ENCODE measurements around the gene AQP12A. TPM values are rescaled to one million over a fixed set of nuclear protein-coding genes. Genes with fewer than 3 reads are reported as not detected.

AQP12A gene
- total RNA-seq, 1 donor: not detected

DNA sequence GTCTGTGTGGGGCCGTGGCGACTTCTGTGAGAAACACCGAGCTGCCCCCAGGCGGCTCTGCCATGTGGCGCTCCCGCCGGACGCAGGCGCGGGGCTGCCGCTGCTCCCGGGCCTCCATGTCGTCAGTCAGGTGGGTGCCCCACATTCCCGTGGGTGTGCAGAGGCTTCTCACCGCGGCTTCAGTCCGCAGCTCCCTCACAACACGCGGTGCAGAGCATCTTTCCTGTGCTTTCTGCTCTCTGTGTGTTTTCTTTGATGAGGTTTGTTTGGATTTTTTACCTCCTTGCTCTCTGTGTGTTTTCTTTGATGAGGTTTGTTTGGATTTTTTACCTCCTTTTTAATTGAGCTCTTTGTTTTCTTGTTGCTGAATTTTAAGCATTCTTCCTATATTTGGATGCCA is 13.0 kb downstream of the AQP12A start:
- no peak overlapping the region for H3K4me3 ChIP-seq (ENCODE audit: low read depth, low read length)
- DNase-seq (ENCODE audit: low read depth): no peak
- TF ChIP-seq, protein P1, sequence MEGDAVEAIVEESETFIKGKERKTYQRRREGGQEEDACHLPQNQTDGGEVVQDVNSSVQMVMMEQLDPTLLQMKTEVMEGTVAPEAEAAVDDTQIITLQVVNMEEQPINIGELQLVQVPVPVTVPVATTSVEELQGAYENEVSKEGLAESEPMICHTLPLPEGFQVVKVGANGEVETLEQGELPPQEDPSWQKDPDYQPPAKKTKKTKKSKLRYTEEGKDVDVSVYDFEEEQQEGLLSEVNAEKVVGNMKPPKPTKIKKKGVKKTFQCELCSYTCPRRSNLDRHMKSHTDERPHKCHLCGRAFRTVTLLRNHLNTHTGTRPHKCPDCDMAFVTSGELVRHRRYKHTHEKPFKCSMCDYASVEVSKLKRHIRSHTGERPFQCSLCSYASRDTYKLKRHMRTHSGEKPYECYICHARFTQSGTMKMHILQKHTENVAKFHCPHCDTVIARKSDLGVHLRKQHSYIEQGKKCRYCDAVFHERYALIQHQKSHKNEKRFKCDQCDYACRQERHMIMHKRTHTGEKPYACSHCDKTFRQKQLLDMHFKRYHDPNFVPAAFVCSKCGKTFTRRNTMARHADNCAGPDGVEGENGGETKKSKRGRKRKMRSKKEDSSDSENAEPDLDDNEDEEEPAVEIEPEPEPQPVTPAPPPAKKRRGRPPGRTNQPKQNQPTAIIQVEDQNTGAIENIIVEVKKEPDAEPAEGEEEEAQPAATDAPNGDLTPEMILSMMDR (IDR thresholded peaks at IDR 0.05; ENCODE audit: insufficient read depth, low read length): no peak

DNA sequence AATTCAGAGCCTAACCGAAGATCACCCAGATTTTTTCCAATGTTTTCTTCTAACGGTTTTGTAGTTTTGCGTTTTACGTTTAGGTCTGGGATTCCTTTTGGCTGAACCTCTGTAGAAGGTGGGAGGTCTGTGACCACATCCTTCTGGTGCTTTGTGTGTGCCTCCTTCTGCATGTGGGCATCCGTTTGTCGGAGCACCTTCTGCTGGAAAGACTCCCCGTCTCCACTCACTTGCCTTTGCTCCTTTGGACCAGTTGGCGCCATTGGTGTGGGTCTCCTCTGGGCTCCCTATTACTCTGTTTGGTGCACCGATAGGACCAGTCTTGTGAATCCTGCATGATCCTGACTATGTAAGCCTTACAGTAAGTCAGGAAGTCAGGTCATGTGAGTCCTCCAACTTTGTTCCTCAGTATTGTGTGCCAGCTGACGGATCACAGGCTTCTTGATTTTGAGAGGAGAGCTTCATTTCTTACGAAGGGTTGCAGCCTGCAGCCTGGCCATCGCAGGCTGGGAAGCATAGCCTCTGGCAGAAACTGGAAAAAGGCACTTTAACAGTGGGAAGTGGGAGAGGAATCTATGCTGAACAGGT is 13.6 kb downstream of the AQP12A start:
- TF ChIP-seq, protein P1 (IDR thresholded peaks at IDR 0.05; ENCODE audit: insufficient read depth, low read length): no peak
- no peak overlapping the region for H3K4me3 ChIP-seq (ENCODE audit: low read depth, low read length)
- no peak for DNase-seq (ENCODE audit: low read depth)

DNA sequence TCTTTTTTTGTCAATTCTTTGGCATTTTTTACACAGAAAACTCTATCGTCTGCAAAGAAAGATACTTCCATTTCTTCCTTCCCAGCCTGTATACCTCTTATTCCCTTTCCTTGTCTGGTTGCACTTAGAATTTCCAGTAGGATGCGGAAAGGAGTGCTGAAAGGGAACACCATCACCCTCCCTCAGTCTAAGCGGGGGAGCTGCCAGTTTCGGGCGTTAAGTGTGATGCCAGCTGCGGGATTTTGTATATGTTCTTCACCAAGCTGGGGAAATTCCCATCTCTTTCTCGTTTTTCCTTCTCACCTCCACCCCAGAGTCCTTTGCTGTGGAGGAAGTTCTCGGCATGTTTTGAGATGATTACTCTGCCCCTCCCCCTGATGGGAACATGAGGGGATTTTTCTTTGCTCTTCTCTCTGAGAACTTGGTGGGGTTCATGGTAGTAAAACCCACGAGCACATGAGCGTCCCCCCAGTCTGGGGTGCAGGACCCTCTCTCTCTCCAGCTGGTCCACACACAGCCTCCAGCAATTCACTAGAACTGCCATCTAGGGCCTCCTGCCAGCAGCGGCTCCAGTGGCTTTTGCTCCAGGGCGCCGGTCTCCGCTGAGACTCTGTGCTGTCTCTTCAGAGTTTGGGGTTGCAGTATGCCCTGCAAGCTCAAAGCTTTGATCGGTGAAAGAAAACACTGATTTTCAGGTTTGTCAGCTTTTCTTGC is 15.5 kb downstream of the AQP12A start:
- H3K4me3 ChIP-seq (ENCODE audit: low read depth, low read length): no peak overlapping the region
- DNase-seq (ENCODE audit: low read depth): no peak
- TF ChIP-seq, protein P1 (IDR thresholded peaks at IDR 0.05; ENCODE audit: insufficient read depth, low read length): no peak

DNA sequence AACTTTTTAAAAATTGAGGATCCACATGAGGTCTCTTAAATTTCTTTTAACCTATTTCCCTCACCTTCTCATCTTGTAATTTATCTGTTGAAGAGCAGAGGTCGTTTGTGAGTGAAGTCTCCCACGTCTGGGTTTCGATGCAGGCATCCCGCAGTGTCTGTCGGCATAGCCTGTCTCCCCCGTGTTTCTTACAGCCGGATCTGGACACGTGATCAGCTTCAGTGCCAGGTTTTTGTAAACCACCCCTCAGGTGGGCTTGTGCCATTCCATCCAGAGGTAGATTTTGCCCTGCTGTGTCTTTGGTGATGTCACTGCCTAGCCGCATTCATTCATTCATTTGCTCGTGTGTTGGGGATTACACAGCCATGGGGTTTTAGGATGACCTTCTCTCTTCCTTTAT is 16.2 kb downstream of the AQP12A start:
- no peak overlapping the region for H3K4me3 ChIP-seq (ENCODE audit: low read depth, low read length)
- no peak for DNase-seq (ENCODE audit: low read depth)
- TF ChIP-seq, protein P1 (IDR thresholded peaks at IDR 0.05; ENCODE audit: insufficient read depth, low read length): no peak

DNA sequence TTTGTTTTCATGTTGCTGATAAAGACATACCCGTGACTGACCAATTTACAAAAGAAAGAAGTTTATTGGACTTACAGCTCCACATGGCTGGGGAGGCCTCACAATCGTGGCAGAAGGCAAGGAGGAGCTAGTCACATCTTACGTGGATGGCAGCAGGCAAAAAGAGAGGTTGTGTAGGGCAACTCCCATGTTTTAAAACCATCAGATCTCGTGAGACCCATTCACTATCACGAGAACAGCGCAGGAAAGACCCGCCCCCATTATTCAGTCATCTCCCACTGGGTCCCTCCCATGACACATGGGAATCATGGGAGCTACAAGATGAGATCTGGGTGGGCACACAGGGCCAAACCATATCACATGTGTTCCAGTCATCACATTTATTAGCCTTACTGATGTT is 16.8 kb downstream of the AQP12A start:
- H3K4me3 ChIP-seq (ENCODE audit: low read depth, low read length): no peak overlapping the region
- DNase-seq (ENCODE audit: low read depth): no peak
- TF ChIP-seq, protein P1 (IDR thresholded peaks at IDR 0.05; ENCODE audit: insufficient read depth, low read length): no peak

DNA sequence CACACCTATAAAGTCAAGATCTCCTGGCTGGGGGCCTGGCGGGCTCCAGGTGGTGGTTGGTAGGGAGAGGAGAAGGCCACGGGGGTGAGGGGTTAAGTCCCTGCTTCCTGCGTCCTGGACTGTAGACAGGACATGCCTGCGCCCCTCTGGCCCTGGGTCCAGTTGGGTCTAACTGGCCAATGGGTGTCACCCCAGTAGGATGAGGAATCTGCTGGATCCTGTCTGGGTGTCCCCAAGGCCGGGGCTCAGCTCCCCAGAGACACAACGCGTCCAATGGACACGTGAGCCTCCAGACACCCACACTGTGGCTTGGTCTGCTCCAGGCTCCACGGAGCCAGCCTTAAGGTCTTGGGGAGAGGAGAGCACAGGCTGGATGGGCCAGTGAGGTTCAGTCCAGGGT is 19.6 kb downstream of the AQP12A start:
- TF ChIP-seq, protein P1 (IDR thresholded peaks at IDR 0.05; ENCODE audit: insufficient read depth, low read length): no peak
- no peak overlapping the region for H3K4me3 ChIP-seq (ENCODE audit: low read depth, low read length)
- no peak for DNase-seq (ENCODE audit: low read depth)

All from fibroblast of the aortic adventitia (primary cell).